H54 (cell line): Measurements from ENCODE around the gene SUGCT.
A peak's percentile ranks its signal among the peaks of the same experiment; 100 is the strongest.

Experiments used
- DNase-seq: peaks from one replicate; pipeline ENCODE4 v3.0.0; 2011; ENCODE audit warnings: low spot score, mixed read lengths; ENCODE audit not compliant: insufficient read length
- FAIRE-seq: peaks from 3 replicates; lab custom pipeline; 2011; peaks lifted over from hg19 to GRCh38; lab: Jason Lieb, UNC
- POLR2A ChIP-seq: IDR thresholded peaks from 2 replicates; pipeline ENCODE4 v1.6.1; 2011; ENCODE audit warnings: low read depth, mild to moderate bottlenecking, low read length

SUGCT gene

GRCh38 chr7:40425696-40426095 lies 290.9 kb downstream of the SUGCT start:
- FAIRE-seq (peak; percentile 23), DNase-seq (no peak)
- TF ChIP-seq POLR2A: no peak

- TF ChIP-seq POLR2A: no peak
- FAIRE-seq (peak; percentile 72), DNase-seq (no peak)
Measured at GRCh38 chr7:40428421-40428820, 293.6 kb downstream of the SUGCT start.

- DNase-seq (no peak), FAIRE-seq (peak; percentile 86)
- no peak for TF ChIP-seq POLR2A
Measured at GRCh38 chr7:40429826-40430225, 295.0 kb downstream of the SUGCT start.

DNA sequence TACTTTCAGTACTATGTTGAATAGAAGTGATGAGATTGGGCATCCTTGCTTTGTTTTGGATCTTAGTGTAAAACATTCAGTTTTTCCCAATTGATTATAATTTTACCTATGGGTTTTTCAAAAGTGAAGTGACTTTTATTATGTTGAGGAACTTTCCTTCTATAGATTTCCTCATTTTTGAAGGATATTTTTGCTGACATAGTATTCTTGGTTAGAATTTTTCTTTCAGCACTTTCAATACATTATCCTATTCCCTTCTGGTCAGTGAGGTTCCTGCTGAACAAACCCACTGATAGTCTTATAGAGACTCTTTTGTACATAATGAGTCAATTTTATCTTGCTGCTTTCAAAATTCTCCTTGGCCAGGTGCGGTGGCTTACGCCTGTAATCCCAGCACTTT lies 297.2 kb downstream of the SUGCT start:
- no peak for FAIRE-seq
- DNase-seq: no peak
- no peak for TF ChIP-seq POLR2A

DNA sequence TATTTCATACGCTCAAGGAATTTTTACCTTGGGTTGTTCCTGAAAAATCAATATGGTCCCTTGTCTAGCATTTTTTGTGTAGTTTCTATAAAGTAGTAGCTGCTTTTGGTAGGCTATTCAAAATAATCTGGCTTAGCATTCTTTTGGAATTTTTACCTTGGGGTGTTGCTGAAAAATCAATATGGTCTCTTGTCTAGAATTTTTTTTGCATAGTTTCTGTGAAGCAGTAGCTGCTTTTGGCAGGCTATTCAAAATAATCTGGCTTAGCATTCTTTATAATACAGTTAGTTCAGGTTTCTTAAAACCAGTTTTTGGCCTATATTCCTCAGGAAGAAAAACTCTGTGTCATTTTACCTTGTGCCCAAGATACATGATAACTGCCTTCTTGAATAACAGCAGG lies 301.9 kb downstream of the SUGCT start:
- FAIRE-seq: peak; percentile 27
- no peak for DNase-seq
- TF ChIP-seq POLR2A: no peak

GRCh38 chr7:40437498-40437897 lies 302.7 kb downstream of the SUGCT start:
- TF ChIP-seq POLR2A: no peak
- DNase-seq (peak; percentile 49), FAIRE-seq (peak; percentile 99)

- TF ChIP-seq POLR2A: no peak
- DNase-seq (no peak), FAIRE-seq (no peak)
Measured at GRCh38 chr7:40437936-40438634, 303.3 kb downstream of the SUGCT start.

GRCh38 chr7:40439686-40440085 lies 304.9 kb downstream of the SUGCT start:
- FAIRE-seq (no peak), DNase-seq (no peak)
- TF ChIP-seq POLR2A: no peak

DNA sequence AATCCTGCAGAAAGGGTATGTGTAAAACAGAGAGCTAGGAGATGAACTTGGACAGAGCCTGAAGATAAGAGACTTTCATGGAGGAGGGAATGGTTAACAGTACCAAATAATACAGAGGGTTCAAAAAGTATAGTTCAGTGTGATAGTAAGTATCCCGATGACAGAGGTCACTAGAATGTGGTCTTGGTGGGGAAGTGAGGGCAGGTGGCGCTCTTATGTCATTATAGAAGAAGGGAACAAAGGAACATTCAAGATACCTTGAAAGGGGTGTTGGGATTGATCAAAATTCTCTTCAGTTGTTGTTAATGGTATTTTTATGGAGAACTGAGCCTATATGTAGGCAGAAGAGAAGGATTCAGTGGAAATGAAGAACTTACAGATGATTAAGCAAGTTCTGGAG lies 312.5 kb downstream of the SUGCT start:
- DNase-seq (no peak), FAIRE-seq (no peak)
- no peak for TF ChIP-seq POLR2A

- DNase-seq: no peak
- FAIRE-seq: no peak
- TF ChIP-seq POLR2A: no peak
Measured at GRCh38 chr7:40455485-40455884, 320.7 kb downstream of the SUGCT start.

- no peak for TF ChIP-seq POLR2A
- no peak for DNase-seq
- FAIRE-seq: peak; percentile 30
Measured at GRCh38 chr7:40457776-40458480, 323.1 kb downstream of the SUGCT start.

- no peak for TF ChIP-seq POLR2A
- DNase-seq: no peak
- FAIRE-seq: no peak
Measured at GRCh38 chr7:40463446-40463845, 328.6 kb downstream of the SUGCT start.

- no peak for TF ChIP-seq POLR2A
- FAIRE-seq (peak; percentile 45), DNase-seq (no peak)
Measured at GRCh38 chr7:40468891-40469864, 334.4 kb downstream of the SUGCT start.
